CD8-positive, alpha-beta memory T cell (primary cell): ENCODE measurements around the gene BCL7B. TPM values are rescaled to one million over a fixed set of nuclear protein-coding genes. Genes with fewer than 3 reads are reported as not detected.
A peak's percentile ranks its signal among the peaks of the same experiment; 100 is the strongest.
"Not testable (repeated sequence)": the region's sequence is repeated elsewhere in the genome, so short reads cannot be mapped to it uniquely, and the experiment has no call there.

Experiments
- CTCF ChIA-PET: fragments of 350-600 bp; sonication (Branson Sonifier 250); formaldehyde crosslinking; loops from one replicate; lab custom pipeline; 2021; ENCODE audit warnings: antibody characterized with exemption; lab: Charles Lee
- POLR2A ChIA-PET: fragments of 350-600 bp; sonication (Branson Sonifier 250); formaldehyde crosslinking; loops from one replicate; lab custom pipeline; 2021; ENCODE audit warnings: antibody characterized with exemption; lab: Charles Lee
- DNase-seq, 5 donors: peaks; one replicate each; pipeline versions ENCODE4 v3.0.0 to v3.0.0-alpha.2; 2020 to 2022; ENCODE audit warnings: mixed read lengths in 1 of 5
- H3K27ac ChIP-seq: one replicate; pipeline ENCODE4 v1.7.0; 2013; ENCODE audit warnings: low read depth, mild to moderate bottlenecking, low read length, moderate library complexity
- H3K27me3 ChIP-seq: 2 replicates; pipeline ENCODE4 v1.7.0; 2013; ENCODE audit warnings: low read length, mild to moderate bottlenecking; ENCODE audit not compliant: insufficient read depth, poor library complexity, severe bottlenecking
- H3K36me3 ChIP-seq: 2 replicates; pipeline ENCODE4 v1.7.0; 2013; ENCODE audit warnings: mild to moderate bottlenecking, low read length, moderate library complexity; ENCODE audit not compliant: insufficient read depth
- H3K4me1 ChIP-seq: 2 replicates; pipeline ENCODE4 v1.7.0; 2013; ENCODE audit warnings: mild to moderate bottlenecking, low read length, moderate library complexity; ENCODE audit not compliant: insufficient read depth
- H3K4me3 ChIP-seq: 2 replicates; pipeline ENCODE4 v1.7.0; 2013; ENCODE audit warnings: mild to moderate bottlenecking, low read length
- H3K9me3 ChIP-seq: 2 replicates; pipeline ENCODE4 v1.7.0; 2013; ENCODE audit warnings: mild to moderate bottlenecking, low read length
- H3K27ac Mint-ChIP-seq, 8 donors: one replicate each; pipeline ENCODE4 v1.8.0; 2020 to 2021; ENCODE audit warnings: mixed read lengths in 8 of 8, mild to moderate bottlenecking in 6 of 8, inconsistent platforms in 3 of 8, moderate library complexity in 3 of 8
- H3K27me3 Mint-ChIP-seq, 2 donors: one replicate each; pipeline ENCODE4 v1.8.0; 2020 to 2021; ENCODE audit warnings: mixed read lengths in 2 of 2, mild to moderate bottlenecking in 1 of 2, moderate library complexity in 1 of 2
- H3K36me3 Mint-ChIP-seq, 3 donors: one replicate each; pipeline ENCODE4 v1.8.0; 2020 to 2021; ENCODE audit warnings: mixed read lengths in 3 of 3, inconsistent platforms in 1 of 3, mild to moderate bottlenecking in 1 of 3
- H3K4me1 Mint-ChIP-seq, 3 donors: one replicate each; pipeline ENCODE4 v1.8.0; 2020 to 2021; ENCODE audit warnings: mixed read lengths in 3 of 3, inconsistent platforms in 1 of 3, mild to moderate bottlenecking in 1 of 3
- H3K4me3 Mint-ChIP-seq, 7 donors: one replicate each; pipeline ENCODE4 v1.8.0; 2020 to 2021; ENCODE audit warnings: mixed read lengths in 7 of 7, mild to moderate bottlenecking in 6 of 7, moderate library complexity in 4 of 7, inconsistent platforms in 2 of 7
- H3K9me3 Mint-ChIP-seq, 5 donors: one replicate each; pipeline ENCODE4 v1.8.0; 2020 to 2022; ENCODE audit warnings: mixed read lengths in 5 of 5, mild to moderate bottlenecking in 3 of 5, moderate library complexity in 2 of 5, inconsistent platforms in 1 of 5
- polyA plus RNA-seq: library from polyadenylated mRNA; unstranded; fragments of 300-500 nt; fragmentation: Illumina TruSeq; gene quantifications from one replicate; pipeline ENCODE4 v1.2.3, GENCODE V29; 2021
- total RNA-seq, 2 experiments: library from RNA; stranded (reverse); gene quantifications; one replicate each; pipeline ENCODE4 v1.2.3, GENCODE V29; 2021

Gene BCL7B
- total and polyA plus RNA-seq, 3 experiments from 2014 or later, result 68.9 to 101 (median 72.6) TPM

GRCh38 chr7:73557108-73557396, 438 bp downstream of the BCL7B start:
- H3K4me1 Mint-ChIP-seq, result peaks cover 23 to 44% (median 32%) of the 10 kb centered on the region in 3 donors
- H3K36me3 Mint-ChIP-seq, result peaks cover 0 to 29% (median 5%) of the 10 kb centered on the region in 3 donors
- Histone ChIP-seq H3K4me1 (peaks cover 25% of the 10 kb centered on the region), H3K36me3 (no peaks in the 10 kb centered on the region), H3K27me3 (no peaks in the 10 kb centered on the region), H3K4me3 (peak overlapping the region; percentile 81), H3K9me3 (no peaks in the 10 kb centered on the region), H3K27ac (peak overlapping the region; percentile 94)
- CTCF ChIA-PET, result interaction anchor here (1.7 to 4.8 kb wide), 2 partner anchors 30 to 36 kb away, joined by 5 to 29 read pairs; partner anchors contain the start of gene BAZ1B
- POLR2A ChIA-PET, result interaction anchor here (0.6 to 5.3 kb wide), 6 partner anchors 9 to 162 kb away, joined by 3 to 62 read pairs (median 6); partner anchors contain the start of genes BAZ1B, STX1A and TBL2
- no peaks in the 10 kb centered on the region for H3K9me3 Mint-ChIP-seq
- H3K4me3 Mint-ChIP-seq, result peak overlapping the region; percentile 86 to 93 (median 92)
- peaks cover 0 to 3% of the 10 kb centered on the region in 2 donors for H3K27me3 Mint-ChIP-seq
- H3K27ac Mint-ChIP-seq, result peak overlapping the region; percentile 86 to 96 (median 94)
- DNase-seq, result peak; percentile 90 to 93 (median 92)

GRCh38 chr7:73556208-73557107, 1.0 kb downstream of the BCL7B start:
- peaks cover 25% of the 10 kb centered on the region for H3K4me1 ChIP-seq
- peaks cover 2% of the 10 kb centered on the region for H3K36me3 ChIP-seq
- DNase-seq, result no peak
- H3K27me3 ChIP-seq, result no peaks in the 10 kb centered on the region
- H3K4me3 Mint-ChIP-seq, result peak overlapping the region; percentile 86 to 93 (median 92)
- H3K9me3 Mint-ChIP-seq, result no peaks in the 10 kb centered on the region
- peaks cover 0 to 3% of the 10 kb centered on the region in 2 donors for H3K27me3 Mint-ChIP-seq
- POLR2A ChIA-PET, result interaction anchor here (0.8 to 5.3 kb wide), 5 partner anchors 10 to 163 kb away, joined by 3 to 62 read pairs (median 9); partner anchors contain the start of genes BAZ1B, STX1A and TBL2
- no peaks in the 10 kb centered on the region for H3K9me3 ChIP-seq
- CTCF ChIA-PET, result interaction anchor here (1.7 to 4.8 kb wide), 2 partner anchors 29 to 35 kb away, joined by 5 to 29 read pairs; partner anchors contain the start of gene BAZ1B
- peak overlapping the region; percentile 81 for H3K4me3 ChIP-seq
- H3K36me3 Mint-ChIP-seq, result peaks cover 0 to 31% (median 6%) of the 10 kb centered on the region in 3 donors
- H3K27ac ChIP-seq, result peak overlapping the region; percentile 94
- H3K4me1 Mint-ChIP-seq, result peaks cover 24 to 46% (median 34%) of the 10 kb centered on the region in 3 donors
- H3K27ac Mint-ChIP-seq, result peak overlapping the region; percentile 82 to 96 (median 92)

DNA sequence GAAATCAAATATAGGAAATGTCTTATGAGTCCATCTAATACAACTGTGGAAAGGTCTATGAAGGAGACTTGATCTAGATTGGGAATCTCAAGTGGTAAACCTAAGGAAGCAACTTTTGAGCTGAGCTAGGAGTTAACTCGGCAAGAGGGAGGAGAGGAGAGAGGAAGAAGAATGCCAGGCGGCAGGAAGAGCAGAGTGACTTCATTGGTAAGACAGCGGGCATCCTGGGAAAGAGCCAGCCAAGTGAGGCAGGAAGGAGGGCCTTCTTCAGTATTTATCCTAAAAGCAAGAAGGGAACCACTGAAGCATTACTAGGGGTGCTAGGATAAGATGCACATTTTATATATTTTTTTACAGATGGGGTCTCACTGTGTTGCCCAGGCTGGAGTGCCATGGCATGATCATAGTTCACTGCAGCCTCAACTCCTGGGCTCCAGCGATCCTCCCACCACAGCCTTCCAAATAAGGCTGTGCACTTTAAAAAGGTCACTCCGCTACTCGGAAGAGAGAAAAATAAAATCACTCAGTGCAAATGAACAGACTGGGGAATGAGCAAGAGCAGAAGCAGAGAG, 2.0 kb downstream of the BCL7B start:
- Mint-ChIP-seq H3K27ac (peak overlapping the region; percentile 67 to 96 (median 88)), H3K36me3 (peaks cover 0 to 37% (median 9%) of the 10 kb centered on the region in 3 donors), H3K9me3 (no peaks in the 10 kb centered on the region), H3K4me1 (peaks cover 26 to 53% (median 39%) of the 10 kb centered on the region in 3 donors), H3K4me3 (peak overlapping the region; percentile 86 to 93 (median 92)), H3K27me3 (peaks cover 0 to 3% of the 10 kb centered on the region in 2 donors)
- H3K36me3 ChIP-seq, result peaks cover 9% of the 10 kb centered on the region
- H3K4me3 ChIP-seq, result peak overlapping the region; percentile 81
- H3K27ac ChIP-seq, result peak overlapping the region; percentile 94
- ChIA-PET CTCF (interaction anchor here (4.8 kb wide), 1 partner anchor 34 kb away, joined by 29 read pairs; the partner anchor contains the start of gene BAZ1B), POLR2A (interaction anchor here (2.1 to 5.3 kb wide), 2 partner anchors 23 to 34 kb away, joined by 34 to 62 read pairs; partner anchors contain the start of genes BAZ1B and TBL2)
- no peaks in the 10 kb centered on the region for H3K27me3 ChIP-seq
- peaks cover 25% of the 10 kb centered on the region for H3K4me1 ChIP-seq
- no peak for DNase-seq
- H3K9me3 ChIP-seq, result no peaks in the 10 kb centered on the region

- H3K9me3 Mint-ChIP-seq, H3K4me3 ChIP-seq, H3K27ac ChIP-seq, POLR2A ChIA-PET, DNase-seq, H3K4me3 Mint-ChIP-seq, H3K4me1 ChIP-seq, CTCF ChIA-PET, H3K9me3 ChIP-seq, H3K36me3 ChIP-seq, H3K27me3 Mint-ChIP-seq, H3K27me3 ChIP-seq: not testable (repeated sequence)
- peak overlapping the region in 1 of 8 donors; percentile 32 for H3K27ac Mint-ChIP-seq
- peaks cover 32 to 69% (median 51%) of the 10 kb centered on the region in 3 donors for H3K4me1 Mint-ChIP-seq
- H3K36me3 Mint-ChIP-seq, result peaks cover 0 to 65% (median 14%) of the 10 kb centered on the region in 3 donors
These were observed 7.4 kb downstream of the BCL7B start for GRCh38 chr7:73550093-73550492.

GRCh38 chr7:73549176-73549575, 8.3 kb downstream of the BCL7B start:
- Histone ChIP-seq H3K27ac (no peak overlapping the region), H3K27me3 (no peaks in the 10 kb centered on the region), H3K36me3 (peaks cover 9% of the 10 kb centered on the region), H3K9me3 (no peaks in the 10 kb centered on the region), H3K4me1 (no peaks in the 10 kb centered on the region), H3K4me3 (no peak overlapping the region)
- Mint-ChIP-seq H3K27ac (peak overlapping the region in 6 of 8 donors; percentile 0 to 84 (median 20)), H3K36me3 (peaks cover 0 to 64% (median 14%) of the 10 kb centered on the region in 3 donors), H3K9me3 (no peaks in the 10 kb centered on the region), H3K27me3 (no peaks in the 10 kb centered on the region), H3K4me3 (peak overlapping the region in 1 of 7 donors; percentile 13), H3K4me1 (peaks cover 30 to 67% (median 48%) of the 10 kb centered on the region in 3 donors)
- ChIA-PET CTCF (no interaction called here), POLR2A (no interaction called here)
- no peak for DNase-seq

DNA sequence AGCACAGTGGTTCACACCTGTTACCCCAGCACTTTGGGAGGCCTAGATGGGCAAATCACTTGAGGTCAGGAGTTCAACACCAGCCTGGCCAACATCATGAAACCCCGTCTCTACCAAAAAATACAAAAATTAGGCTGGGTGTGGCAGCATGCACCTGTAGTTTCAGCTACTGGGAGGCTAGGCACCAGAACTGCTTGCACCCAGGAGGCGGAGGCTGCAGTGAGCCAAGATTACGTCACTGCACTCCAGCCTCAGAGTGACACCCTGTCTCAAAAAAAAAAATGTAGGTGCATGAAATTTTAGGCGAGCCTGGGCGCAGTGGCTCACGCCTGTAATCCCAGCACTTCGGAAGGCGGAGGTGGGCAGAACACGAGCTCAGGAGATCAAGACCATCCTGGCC, 9.6 kb downstream of the BCL7B start:
- no peak overlapping the region for H3K4me3 Mint-ChIP-seq
- H3K4me1 Mint-ChIP-seq, result peaks cover 33 to 64% (median 44%) of the 10 kb centered on the region in 3 donors
- peak overlapping the region in 4 of 8 donors; percentile 30 to 65 (median 46) for H3K27ac Mint-ChIP-seq
- no peaks in the 10 kb centered on the region for H3K4me1 ChIP-seq
- CTCF ChIA-PET, result interaction anchor here (0.9 kb wide), 1 partner anchor 10 kb away, joined by 3 read pairs; no protein-coding TSS in a partner anchor
- no peaks in the 10 kb centered on the region for H3K27me3 Mint-ChIP-seq
- no peak overlapping the region for H3K4me3 ChIP-seq
- H3K36me3 ChIP-seq, result peaks cover 10% of the 10 kb centered on the region
- no peaks in the 10 kb centered on the region for H3K9me3 ChIP-seq
- H3K27me3 ChIP-seq, result no peaks in the 10 kb centered on the region
- POLR2A ChIA-PET, result interaction anchor here (0.8 kb wide), 1 partner anchor 9 kb away, joined by 3 read pairs; no protein-coding TSS in a partner anchor
- H3K36me3 Mint-ChIP-seq, result peaks cover 0 to 67% (median 17%) of the 10 kb centered on the region in 3 donors
- DNase-seq, result no peak
- no peaks in the 10 kb centered on the region for H3K9me3 Mint-ChIP-seq
- no peak overlapping the region for H3K27ac ChIP-seq

GRCh38 chr7:73544678-73545077, 12.8 kb downstream of the BCL7B start:
- CTCF ChIA-PET, result no interaction called here
- Histone ChIP-seq H3K9me3 (no peaks in the 10 kb centered on the region), H3K4me1 (no peaks in the 10 kb centered on the region), H3K27me3 (no peaks in the 10 kb centered on the region), H3K27ac (no peak overlapping the region), H3K4me3 (no peak overlapping the region), H3K36me3 (peaks cover 19% of the 10 kb centered on the region)
- H3K4me3 Mint-ChIP-seq, result no peak overlapping the region
- no peaks in the 10 kb centered on the region for H3K27me3 Mint-ChIP-seq
- DNase-seq, result no peak
- no peaks in the 10 kb centered on the region for H3K9me3 Mint-ChIP-seq
- H3K27ac Mint-ChIP-seq, result peak overlapping the region in 1 of 8 donors; percentile 70
- POLR2A ChIA-PET, result no interaction called here
- peaks cover 6 to 74% (median 21%) of the 10 kb centered on the region in 3 donors for H3K36me3 Mint-ChIP-seq
- H3K4me1 Mint-ChIP-seq, result peaks cover 25 to 55% (median 31%) of the 10 kb centered on the region in 3 donors
